ENCODE results near the gene FCHO1.
"Not testable (repeated sequence)": the region's sequence is repeated elsewhere in the genome, so short reads cannot be mapped to it uniquely, and the experiment has no call there.

The FCHO1 gene

DNA sequence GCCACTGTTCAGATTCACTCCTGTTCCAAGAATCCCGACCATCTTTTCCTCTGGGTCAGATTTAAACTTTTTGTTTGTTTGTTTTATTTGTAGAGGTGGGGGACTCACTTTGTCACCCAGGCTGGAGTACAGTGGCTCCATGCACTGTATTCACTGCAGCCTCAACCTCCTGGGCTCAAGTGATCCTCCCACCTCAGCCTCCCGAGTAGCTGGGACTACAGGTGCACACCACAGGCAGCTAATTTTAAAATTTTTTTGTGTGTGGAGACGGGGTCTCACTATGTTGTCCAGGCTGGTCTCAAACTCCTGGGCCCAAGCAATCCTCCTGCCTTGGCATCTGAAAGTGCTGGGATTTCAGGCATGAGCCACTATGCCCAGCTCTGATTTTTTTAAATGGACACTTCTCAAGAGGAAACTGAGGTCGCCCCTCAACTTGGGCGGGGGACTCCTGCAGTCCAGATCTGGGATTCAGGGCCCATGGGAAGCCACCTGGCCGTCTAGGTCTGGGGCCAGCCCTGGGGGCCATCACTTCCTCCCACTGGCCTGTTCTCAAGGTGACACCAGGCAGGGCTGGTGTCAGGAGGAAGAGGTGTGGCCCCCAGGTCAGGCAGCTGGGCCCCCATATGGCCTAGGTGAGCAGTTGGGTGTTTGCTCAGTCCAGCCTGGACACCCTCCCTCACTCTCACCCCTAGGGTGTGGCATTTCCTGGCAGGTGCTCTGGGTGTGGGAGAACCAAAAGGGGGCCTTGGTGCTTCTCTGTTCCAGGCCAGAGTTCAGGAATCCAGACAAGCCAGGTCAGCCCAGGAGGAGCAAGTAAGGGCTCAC, 44.9 kb downstream of the FCHO1 start:
- DNase-seq, result no peak

DNA sequence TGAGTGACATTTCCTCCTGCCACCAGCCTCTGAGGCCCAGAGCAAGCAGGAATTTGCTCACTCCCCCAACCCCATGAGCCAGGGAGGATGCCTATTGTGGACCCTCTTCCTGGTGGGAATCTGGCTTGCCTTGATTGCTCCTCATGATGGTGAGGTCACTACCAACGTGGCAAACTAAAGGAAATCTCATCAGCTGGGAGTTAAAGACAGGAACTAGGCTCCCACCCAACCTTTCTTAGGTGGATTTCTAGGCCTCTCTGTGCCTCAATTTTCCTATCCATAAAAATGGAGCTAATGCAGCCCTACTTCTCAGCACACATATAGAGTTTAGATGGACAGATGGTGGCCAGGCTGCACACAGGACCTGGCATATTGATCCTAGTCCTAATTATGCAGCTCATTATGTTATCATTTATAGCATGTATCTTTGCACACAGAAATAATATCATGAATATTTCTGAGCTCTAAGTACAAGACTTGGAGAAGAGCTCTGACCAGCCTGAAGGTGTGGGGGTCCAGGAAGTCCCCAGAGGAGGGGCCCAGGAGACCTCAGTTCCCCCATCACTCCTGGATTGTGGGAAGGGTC, 45.7 kb downstream of the FCHO1 start:
- DNase-seq, result no peak

DNA sequence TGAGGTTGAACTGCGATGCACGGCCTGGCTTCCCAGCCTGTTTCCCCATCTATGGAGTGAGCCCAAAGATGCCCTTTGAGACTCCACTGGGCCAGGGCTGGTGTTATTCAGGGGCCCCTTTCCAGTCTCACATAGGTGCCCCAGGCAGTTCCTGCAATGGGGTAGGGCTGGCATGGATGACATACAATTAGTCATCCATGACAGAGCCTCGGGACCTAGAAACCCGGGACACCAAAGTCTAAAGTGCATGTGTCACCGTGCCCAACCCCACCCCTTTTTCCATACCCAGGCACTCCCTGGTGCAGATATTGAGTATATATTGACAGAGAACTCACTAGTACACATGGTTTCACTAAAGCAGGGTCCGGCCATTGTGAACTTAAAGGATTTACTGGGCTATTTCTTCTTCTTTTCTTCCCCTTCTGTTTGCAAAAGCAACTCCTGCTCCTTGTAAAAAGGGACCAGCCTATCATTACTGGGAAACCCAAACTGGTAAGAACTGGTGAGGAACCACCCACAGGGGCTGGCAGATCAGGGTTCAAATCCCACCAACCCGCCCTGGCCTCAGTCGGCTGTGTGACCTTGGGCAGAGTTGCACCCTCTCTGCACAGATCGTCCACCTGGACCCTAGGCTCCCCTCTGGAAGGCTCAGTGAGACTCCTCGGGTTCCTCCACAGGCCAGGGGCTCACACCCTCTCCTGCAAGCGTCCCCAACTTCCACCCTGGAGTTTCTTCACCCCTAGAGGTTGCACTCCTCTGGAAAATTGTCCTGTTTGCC, 46.3 kb downstream of the FCHO1 start:
- DNase-seq, result peak; percentile 48

DNA sequence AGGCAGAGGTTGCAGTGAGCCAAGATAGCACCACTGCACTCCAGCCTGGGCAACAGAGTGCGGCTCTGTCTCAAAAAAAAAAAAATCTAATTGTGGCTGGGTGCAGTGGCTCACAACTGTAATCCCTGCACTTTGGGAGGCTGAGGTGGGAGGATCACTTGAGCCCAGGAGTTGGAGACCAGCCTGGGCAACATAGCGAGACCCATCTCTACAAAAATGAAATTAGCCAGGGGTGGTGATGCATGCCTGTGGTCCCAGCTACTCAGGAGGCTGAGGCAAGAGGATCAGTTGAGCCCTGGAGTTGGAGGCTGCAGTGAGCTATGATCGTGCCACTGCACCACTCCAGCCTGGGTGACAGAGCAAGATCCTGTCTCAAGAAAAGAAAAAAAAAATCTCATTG, 47.3 kb downstream of the FCHO1 start:
- not testable (repeated sequence) for DNase-seq

DNA sequence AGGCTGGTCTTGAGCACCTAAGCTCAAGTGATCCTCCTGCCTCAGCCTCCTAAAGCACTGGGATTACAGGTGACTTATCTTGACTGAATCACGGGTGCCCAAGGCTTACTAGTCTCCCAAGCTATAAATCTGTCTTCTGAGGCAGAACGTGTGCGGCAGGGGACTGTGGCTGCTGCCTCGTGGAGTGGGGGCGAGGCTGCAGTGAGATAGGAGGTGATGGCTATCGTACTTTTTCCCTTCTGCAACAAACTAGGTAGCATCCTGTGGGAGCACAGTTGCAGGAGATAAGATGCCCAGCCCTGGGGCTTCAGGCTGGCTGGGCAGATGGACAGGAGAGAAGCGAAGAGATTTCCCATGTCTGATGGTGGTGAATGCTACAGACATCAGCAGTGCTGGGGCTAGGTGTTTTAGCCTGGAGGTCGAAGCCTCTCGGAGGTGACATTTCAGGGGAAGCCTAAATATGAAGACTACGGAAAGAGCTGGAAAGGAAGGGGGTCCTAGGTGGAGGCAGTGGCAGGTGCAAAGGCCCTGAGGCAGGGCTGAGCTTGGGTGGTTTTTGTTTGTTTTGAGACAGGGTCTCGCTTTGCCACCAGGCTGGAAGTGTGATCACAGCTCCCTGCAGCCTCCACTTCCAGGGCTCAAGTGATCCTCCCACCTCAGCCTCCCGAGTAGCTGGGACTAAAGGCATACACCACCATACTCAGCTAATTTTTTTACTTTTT, 51.0 kb downstream of the FCHO1 start:
- no peak for DNase-seq

DNA sequence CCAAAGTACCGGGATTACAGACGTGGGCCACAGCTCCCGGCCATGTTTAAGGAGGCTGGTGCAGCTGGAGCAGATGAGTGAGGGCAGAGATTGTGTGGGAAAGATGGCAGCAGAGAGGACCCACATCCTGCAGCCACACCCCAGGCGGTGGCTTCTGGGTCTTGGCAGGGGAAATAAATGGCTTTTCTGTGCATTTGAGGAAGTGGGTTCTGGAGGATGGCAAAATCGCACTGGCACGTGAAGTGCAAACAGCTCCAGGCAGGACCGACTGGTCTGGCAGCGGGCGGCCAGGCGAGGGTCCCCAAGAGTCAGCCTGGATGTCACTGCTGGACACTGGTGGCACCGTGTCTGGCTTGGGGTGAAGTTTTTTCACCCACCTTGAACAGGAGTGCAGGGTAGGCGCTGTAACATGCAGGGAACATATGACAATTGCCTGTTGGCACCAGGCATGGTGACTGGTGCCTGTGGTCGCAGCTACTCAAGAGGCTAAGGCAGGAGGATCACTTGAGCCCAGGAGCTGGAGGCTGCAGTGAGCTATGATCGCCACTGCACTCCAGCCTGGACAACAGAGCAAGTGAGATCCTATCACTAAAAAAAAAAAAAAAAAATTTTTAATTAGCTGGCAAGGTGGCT, 52.1 kb downstream of the FCHO1 start:
- DNase-seq, result peak; percentile 64

DNA sequence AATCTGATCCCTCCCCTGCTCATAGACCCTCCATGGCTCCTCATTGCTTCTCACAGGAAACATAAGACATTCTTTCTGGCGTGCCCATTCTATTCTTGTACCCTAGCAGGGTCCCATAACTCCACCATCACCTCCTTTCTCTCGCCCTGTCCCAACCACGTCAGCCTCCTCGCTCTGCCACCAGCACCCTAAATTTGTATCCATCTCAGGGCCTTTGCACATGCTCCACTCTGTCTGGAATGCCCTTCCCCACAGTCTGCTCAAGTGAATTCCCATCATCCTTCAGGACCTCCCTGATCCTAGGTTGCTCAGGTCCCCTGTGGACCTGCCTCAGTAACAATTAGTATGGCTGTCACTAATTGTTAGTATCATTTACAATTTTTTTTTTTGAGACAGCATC, 54.1 kb downstream of the FCHO1 start:
- no peak for DNase-seq

DNA sequence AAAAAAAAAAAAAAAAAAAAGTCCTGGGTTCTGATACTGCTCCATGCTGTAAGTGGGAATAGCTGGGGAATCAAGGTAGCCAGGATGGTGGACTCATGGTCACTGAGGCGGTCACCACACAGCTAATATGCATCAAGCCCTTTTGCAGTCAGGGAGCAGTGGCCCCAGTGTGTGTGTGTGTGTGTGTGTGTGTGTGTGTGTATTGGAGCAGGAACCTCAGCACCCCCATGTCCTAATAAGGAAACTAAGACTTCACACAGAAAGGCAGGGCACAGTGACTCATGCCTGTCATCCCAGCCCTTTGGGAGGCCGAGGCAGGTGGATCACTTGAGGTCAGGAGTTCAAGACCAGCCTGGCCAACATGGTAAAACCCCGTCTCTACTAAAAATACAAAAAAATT, 55.7 kb downstream of the FCHO1 start:
- DNase-seq, result no peak

DNA sequence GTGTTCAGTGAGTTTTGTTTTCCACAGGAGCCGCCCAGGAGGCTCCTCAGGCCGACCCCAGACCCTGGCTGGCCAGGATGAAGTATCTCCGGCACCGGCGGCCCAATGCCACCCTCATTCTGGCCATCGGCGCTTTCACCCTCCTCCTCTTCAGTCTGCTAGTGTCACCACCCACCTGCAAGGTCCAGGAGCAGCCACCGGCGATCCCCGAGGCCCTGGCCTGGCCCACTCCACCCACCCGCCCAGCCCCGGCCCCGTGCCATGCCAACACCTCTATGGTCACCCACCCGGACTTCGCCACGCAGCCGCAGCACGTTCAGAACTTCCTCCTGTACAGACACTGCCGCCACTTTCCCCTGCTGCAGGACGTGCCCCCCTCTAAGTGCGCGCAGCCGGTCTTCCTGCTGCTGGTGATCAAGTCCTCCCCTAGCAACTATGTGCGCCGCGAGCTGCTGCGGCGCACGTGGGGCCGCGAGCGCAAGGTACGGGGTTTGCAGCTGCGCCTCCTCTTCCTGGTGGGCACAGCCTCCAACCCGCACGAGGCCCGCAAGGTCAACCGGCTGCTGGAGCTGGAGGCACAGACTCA, 56.5 kb downstream of the FCHO1 start:
- DNase-seq, result no peak

DNA sequence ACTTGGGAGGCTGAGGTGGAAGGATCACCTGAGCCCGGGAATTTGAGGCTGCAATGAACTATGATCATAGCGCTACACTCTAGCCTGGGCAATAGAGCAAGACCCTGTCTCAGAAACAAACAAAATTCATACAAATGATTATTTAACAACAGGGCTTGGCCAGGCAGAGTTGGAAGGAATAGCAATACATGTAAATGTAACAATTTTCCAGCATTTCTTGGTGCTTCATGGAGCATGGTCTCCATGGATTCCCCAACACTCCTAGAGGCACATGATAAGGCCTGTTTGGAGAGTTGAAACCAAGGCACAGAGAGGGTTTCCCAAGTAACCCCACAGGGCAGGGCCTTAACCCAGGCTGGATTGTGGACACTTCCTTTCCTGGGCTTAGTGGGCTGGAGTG, 59.8 kb downstream of the FCHO1 start:
- DNase-seq, result no peak

DNA sequence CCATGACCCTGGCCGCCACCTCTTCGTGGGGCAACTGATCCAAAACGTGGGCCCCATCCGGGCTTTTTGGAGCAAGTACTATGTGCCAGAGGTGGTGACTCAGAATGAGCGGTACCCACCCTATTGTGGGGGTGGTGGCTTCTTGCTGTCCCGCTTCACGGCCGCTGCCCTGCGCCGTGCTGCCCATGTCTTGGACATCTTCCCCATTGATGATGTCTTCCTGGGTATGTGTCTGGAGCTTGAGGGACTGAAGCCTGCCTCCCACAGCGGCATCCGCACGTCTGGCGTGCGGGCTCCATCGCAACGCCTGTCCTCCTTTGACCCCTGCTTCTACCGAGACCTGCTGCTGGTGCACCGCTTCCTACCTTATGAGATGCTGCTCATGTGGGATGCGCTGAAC, 60.4 kb downstream of the FCHO1 start:
- no peak for DNase-seq

DNA sequence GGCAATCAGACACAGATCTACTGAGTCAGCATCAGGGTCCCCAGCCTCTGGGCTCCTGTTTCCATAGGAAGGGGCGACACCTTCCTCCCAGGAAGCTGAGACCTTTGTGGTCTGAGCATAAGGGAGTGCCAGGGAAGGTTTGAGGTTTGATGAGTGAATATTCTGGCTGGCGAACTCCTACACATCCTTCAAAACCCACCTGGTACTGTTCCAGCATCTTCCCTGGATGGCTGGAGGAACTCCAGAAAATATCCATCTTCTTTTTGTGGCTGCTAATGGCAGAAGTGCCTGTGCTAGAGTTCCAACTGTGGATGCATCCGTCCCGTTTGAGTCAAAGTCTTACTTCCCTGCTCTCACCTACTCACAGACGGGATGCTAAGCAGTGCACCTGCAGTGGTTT, 60.8 kb downstream of the FCHO1 start:
- no peak for DNase-seq

DNA sequence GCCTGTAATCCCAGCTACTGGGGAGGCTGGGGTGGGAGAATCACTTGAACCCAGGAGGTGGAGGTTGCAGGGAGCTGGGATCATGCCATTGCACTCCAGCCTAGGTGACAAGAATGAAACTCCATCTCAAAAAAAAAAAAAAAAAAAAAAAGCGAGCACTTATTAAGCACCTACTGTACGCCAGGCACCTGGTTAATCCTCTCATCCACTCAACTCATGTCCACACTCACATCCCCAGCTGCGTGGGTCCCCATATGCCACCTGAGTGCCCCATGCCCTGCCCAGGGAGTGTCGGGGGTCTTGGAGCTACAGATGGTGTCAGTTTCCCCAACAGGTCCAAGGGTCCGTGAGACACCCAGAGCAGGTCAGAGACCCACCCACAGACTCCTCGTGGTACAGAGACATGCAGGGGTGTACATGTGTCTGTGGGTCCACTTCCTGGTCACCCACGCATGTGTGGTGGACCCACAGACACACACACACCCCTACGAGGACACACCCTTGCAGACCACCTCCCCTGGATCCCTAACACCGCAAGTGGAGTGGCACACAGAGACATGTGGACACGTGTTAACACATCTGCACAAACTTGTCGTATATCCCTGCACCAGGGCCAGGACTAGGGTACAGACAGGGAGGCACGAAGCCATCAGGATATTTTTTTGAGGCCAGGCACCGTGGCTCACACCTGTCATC, 66.5 kb downstream of the FCHO1 start:
- DNase-seq, result no peak

DNA sequence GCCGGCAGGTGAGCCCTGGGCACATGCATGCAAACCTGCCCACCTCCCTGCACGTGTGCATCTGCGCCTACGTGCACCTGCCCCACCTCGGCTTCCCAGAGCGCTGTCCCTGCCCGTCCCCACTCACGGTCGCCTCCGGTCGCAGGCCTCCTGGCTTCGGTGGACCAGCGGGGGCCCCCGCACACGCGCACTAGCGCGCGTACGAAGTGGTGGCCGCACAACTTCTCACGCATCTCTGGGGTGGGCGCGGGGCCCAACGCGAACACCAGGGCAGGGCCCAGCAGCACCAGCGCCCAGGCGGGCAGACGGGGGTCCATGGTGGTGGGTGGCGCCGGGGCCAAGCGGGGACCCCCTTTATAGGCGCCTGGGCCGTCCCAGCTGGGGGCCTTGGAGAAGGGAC, 69.9 kb downstream of the FCHO1 start, which contains the start of gene INSL3:
Gene INSL3 (minus strand): TSS at position 330 of the 400 bp plus-strand sequence. CDS start 13 bp downstream, at position 317.
- no peak for DNase-seq

DNA sequence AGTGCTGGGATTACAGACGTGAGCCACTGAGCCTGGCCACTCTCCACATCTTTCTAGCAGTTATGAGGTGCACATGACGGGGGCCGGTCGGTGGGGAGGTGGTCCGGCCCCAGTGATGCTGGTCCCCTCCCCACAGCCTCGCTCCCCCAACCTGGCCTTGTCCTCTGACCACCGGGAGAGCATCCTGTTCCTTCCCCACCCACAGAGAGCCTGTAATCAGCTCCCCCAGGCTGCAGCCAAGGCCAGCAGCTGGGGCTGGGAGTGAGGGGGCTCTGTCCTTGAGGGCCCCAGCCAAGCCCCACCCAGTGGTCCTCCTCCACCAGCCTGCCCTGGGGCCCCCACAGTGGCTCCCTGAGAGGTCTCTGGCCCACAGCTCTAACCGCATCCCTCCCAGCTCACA, 73.1 kb downstream of the FCHO1 start:
- DNase-seq, result no peak

DNA sequence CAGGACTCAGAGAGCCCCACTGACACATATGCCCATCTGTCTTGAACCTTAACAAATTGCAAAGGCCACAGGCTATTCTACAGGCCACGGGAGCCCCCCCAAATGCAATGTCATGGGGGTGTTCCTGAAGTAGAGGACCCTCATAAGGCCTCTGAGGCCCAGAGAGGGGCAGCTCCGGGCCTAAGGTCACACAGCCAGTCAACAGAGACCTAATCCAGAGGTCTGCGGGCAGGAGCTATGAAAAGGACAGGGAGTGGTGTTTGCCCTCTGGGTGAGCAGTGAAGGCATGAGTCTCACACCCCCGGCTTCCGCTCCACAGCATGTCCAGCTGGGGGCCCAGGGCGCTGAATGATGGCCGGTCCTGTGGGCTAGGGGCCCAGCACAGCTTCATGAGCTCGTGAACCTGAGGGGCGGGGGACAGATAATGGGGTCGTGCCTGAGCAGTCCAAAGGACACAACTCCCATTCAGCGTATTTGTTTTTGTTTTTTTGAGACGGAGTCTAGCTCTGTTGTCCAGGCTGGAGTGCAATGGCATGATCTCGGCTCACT, 75.3 kb downstream of the FCHO1 start:
- DNase-seq, result no peak

DNA sequence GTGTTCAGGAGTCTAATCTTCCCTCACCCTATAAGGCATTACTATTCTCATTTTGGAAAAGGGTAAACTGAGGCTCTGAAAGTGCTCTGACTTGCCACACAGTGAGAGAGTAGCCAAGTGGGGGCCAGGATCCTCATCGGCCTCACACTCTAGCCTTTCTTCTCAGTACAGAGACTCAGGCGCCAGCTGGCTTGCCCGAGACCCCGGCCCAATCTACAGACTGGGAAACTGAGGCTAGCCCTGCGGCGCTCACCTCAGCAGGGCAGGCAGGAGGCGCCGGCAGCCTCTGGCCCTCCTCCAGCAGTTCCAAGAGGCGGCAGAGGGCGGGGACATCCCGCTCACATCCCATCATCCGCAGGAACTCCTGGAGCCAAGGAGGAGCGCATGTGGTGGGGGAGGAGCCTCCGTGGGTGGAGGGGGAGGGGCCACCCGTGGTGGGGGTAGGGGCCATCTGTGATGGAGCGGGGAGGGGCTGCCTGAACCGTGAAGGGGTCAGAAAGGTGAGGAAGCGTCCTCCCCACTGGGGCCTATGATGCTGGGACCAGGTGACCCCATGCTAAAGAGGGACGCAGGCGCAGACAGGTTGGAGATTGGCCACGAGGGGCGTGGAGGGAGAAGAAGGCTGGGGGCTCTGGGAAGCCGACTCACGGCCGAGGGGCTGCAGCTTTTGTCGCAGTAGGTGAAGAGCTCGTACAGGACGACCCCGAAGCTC, 78.7 kb downstream of the FCHO1 start:
- DNase-seq, result no peak

DNA sequence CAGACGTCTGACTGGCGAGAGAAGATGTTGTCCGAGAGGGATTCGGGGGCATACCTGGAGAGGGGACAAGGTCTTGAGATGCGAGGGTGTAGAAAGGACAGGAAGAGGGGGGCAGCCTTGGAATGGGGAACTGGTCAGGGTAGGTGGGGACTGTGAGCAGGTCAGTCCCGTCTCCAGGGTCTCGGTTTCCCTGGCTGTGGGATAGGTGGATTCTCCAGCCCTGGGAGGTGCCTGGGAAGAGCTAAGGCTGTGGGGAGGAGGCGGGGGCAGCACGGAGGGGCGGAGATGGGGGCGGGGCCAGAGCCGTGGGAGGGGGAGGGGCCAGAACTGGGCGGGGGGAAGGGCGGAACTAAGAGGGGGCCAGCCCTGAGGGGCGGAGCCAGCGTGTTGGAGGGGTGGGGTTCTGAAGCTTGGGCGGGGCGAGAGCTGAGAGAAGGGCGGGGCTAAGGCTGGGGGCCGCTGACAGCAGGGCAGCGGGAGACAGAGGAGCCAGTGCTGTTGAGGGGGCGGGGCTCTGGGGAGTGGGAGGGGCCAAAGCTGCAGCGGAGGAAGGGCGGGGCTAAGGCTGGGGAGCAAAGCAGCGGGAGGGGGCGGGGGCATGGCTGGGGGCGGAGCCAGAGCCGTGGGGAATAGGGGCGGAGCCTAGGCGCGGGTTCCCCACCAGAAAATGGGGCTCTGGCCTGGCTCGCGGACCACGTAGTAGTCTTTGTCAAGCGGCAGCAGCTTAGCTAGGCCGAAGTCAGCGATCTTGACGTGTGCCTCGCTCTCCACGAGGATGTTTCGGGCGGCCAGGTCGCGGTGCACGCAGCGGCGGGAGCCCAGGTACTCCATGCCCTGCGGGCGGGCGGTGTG, 79.5 kb downstream of the FCHO1 start:
- peak; percentile 65 for DNase-seq

DNA sequence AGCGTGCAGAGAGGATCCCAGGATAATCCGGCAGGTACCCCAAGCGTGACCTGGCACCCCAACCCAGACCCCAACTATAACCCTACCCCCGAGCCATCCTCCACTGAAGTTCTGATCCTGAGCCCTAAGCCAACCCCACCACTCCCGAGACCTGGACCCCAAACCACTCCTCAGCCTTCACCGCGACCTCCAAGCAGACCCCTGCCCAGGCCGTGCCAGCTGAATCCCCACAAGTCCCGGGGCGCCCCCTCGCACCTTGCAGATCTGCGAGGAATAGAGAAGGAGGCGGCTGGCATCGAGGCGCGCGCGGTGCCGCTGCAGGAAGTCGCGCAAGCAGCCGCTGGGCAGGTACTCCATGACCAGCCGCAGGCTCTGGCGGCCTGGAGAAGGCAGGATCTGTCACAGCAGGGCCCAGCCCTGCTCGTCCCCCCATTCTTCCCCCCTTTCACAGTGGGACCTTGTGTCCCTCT, 80.2 kb downstream of the FCHO1 start:
- no peak for DNase-seq
